K562 (cell line): ENCODE results near the gene ZNF804A.

Source experiments
- AFF1 ChIP-seq, 2 experiments: fragments of 450-650 bp; IDR thresholded peaks; 2 replicates each; pipeline ENCODE4 v1.6.1; 2018; ENCODE audit warnings: mild to moderate bottlenecking in 2 of 2, low read depth in 1 of 2; ENCODE audit not compliant: partially characterized antibody in 2 of 2
- C11orf30 ChIP-seq: fragments of 450-650 bp; IDR thresholded peaks from 2 replicates; pipeline ENCODE4 v1.6.1; 2016; ENCODE audit warnings: low read depth, mild to moderate bottlenecking

- TF ChIP-seq AFF1 (IDR thresholded peaks at IDR 0.05; ENCODE audit: low read depth in 1 of 2, partially characterized antibody in 2 of 2), result no peak
- no peak for TF ChIP-seq C11orf30
Measured at GRCh38 chr2:184815824-184816223, 217.5 kb downstream of the ZNF804A start.
